Bone marrow (tissue), 2 donors: ENCODE data around the gene MAPK12.

ENCODE experiments used
- DNase-seq, 2 donors: peaks; one replicate each; lab custom pipeline; 2025; lab: John Stamatoyannopoulos, UW

The MAPK12 gene

DNA sequence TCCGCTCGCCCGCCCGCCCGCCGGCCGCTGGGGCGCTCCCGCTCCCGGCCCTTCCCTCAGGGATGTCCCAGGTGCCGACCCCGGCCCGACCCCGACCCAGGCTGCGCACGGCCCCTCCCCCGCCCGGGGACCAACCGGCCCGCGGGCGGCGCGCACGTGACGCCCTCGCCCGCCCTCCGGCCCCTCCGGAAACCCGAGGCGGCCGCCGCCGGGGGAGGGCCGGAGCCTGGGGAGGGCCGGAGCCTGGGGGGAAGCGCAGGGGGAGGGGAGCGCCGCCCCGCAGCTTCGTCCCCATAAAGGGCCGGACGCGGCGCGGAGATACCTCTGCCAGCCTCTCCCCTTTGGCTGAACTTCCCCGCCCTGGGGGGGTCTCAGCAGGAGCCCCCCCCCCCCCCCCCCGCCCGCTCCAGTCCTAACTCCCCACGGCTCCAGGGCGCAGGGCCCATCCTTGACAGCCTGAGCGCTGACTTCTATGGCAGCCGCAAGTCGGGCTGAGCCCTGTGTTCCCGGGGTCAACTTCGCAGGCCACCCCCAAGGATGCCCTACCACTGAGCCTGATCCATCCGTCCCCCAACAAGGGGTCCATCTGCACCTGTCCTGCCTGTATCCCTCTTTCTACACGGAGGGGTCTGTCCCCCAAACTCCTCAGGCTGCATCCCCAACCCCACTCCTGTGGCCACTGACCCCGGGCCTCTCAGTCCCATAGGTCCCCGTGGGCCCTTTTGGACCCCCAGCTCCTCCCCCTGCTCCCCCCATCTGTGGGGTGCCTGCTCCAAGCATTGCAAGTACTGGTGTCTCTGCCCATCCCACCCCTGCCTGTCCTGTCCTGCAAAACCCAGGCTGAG lies at the start of gene MAPK12:
TSS of gene MAPK12 (minus strand) at position 69 of the 845 bp plus-strand sequence. CDS start 174 bp downstream, outside the sequence.
- no peak for DNase-seq

DNA sequence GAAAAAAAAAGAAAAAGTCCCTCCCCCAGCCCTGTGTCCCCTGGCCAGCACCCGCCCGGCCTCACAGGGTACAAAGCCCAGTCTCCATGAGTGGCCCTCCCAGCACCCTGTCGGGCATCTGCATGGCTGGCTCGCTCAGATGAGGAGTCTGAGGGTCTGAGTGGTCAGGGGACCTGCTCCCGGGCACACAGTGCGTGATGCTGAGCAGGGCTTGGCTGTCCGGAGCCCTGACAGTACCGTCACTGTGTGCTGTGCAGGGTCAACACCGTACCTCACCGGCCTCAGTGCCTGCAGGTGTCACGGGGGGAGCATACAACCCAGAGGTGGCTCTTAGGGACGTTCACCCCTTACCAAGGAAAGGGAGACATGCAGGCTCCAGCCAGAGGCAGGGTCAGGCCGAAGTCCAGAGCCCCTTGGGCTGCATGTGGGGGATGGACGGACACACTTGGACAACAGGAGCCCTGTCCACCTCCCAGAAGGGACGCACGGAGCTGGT lies 49.5 kb upstream of the MAPK12 start:
- no peak for DNase-seq

DNA sequence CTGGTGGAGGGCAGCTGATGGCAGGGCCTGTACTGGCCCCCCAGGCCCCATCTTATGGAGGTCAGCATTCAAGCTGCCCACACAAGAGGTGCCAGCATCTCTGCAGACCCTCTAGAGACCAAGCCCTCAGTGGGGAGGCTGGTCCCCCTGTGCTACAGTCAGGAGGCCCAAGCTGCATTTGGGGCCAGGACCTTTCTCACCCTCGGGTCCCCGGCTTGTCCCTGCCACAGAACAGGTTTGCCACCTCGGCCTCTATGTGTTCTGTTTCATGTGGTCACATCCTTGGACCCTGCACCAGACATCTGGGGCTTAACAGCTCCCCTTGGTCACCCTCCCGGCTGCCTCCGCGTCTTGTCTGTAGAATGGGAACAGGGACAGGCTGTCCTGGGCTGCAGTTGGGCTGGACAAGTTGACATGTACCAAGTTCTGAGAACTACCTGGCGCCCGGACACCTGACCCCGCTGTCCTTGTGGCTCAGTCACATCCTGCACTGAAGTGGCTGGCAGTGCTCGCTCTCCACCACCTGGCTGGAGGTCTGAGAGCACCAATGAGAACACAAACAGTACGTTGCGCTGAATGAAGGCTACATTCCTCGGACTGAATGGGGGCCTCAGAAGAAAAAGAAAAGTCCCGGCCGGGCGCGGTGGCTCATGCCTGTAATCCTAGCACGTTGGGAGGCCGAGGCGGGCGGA lies 48.7 kb upstream of the MAPK12 start:
- no peak for DNase-seq

DNA sequence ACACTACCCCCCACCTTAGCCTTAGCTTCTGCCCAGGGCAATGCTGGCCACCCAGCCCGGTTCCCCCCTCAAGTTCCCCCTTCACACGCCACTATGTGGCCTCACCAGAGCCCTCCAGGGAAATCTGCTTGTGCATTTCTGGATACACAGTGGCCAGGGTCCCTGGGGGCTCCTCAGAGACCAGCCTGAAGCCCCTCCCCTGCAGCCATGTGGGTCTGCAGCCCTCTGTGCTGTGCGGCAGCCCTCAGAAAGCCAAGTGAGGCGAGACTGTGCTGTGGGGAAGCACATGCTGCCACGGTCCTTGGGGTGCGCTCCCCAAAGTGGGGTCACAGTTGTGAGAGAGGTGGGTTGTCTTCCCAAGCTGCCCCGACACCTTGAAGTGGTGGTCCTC lies 48.1 kb upstream of the MAPK12 start:
- DNase-seq, result no peak

DNA sequence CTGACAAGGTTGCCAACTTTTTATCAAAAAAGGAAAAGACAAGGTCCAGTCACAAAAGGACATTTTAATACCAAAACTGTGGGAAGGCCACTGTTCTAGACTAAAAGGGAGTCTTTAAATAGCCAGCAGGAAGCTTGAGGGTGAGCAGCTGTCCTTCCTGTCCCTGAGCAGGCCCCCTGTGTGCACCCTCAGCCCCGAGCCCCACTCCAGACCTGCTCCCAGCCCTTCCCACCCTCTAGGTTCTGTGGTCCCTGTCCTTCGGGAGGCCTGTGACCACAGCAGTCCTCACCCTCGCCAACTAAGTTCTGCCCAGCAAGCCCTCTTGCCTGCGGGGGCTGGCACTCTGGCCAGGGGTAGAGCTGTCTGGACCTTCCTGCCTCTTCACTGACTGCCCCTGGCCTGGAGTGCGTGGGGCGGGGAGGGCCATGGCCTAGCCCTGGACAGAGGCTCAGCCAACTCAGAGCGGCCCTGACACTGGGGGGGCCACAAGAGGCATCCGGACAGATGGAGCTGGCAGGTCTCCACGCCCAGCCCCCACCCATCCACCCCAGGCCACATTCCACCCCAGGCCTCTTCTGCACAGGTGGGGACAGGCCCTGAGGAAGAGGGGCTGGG lies 47.6 kb upstream of the MAPK12 start:
- no peak for DNase-seq

DNA sequence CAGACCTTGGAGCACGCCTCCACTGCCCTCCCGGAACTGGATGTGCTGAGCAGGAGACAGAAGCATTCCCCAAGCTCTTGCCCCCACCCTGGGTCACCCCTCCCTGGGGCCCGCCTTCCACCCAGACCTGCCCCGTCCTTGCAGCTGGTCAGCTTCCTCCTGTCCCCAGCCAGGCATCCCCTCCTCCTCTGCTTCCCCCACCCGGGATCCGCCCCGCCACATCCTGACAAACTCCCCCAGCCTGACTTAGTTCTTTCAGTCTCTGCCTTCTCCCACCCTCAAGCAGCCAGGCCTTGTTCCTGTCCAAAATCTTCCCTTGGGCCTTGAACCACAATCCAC lies 47.1 kb upstream of the MAPK12 start:
- DNase-seq, result peak; percentile 33 to 37

DNA sequence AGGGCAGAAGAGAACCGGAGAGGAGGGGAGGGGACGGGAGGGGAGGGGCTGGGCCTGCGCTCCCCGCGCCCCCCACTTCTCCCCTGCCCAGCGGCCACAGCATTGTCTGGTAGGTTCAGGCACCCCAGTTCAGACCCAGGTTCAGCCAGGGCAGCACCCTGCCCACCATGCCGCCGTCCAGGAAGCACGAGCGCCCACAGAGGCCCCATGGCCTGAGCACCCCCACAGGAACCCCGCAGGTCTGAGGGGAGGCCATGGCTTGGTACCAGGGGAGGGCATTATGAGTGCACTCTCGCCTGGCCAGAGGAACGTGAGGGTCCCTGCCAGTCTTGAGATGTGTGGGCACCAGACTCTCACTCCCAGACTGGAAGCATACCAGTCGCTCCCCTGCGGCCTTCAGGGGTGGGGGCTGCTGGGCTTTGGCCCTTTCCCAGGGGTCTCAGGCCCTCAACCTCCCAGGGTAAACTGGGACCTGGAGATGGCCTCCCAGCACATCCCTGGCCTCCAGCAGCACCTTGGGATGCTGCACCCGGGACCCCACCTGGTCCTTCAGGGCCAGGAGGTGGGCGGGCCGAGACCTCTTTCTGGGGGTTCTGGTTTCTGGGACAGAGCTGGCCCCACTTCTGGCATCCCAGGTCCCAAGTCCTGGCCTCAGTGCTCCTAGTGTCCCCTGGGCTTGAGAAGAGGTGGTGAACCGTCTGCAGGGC lies 46.6 kb upstream of the MAPK12 start:
- DNase-seq, result peak in 1 of 2 donors; percentile 33

DNA sequence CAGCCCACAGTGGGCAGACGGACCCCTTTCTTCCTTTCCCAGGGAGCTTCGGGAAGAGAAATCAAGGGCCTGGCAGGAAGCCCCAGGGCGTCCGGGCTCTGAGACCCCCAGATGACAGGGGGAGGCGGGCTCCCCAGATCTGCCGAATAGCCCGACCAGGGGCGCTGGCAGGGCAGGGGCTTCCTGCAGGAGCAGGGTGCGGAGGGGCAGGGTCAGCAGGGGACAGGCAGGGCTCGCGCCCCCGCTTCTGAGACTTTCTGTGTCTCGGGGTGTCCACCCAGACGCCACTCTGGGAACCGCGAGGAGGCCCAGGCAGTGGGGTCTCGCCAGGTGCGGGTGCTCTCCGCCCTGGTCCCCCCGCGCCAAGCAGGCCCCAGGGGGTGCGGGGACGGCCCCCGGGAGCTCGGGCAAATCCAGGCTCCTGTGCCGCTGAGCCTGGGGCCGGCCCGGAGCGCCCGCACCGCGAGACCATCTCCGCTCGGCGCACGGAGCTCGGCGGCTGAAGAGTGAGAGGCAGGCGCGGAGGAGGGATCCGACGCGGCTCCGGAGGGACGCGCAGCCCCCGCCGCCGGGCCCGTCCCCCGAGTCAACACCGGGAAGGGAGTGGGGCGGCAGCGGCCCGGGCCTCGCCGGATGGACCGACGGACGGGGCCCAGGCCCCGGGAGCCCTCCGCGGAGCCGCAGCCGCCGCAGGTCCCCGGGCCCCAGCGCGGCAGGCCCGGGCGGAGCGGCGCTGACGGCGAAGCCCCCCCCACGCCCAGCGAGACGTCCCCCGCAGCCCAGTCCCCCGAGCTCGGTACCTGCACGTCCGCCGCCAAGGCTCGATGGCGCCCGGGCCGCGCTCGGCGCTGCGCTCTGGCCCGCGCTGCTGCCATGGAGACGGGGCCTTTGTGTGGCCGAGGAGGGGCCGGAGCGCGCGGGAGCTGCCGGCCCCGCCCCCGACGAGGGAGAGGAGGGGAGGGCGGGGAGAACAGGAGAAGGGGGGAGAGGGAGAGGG lies 45.6 kb upstream of the MAPK12 start, which contains the start of gene PLXNB2:
TSS of gene PLXNB2 (minus strand) at position 894 of the 997 bp plus-strand sequence. CDS start 17,062 bp downstream, outside the sequence.
- peak in 1 of 2 donors; percentile 30 for DNase-seq

DNA sequence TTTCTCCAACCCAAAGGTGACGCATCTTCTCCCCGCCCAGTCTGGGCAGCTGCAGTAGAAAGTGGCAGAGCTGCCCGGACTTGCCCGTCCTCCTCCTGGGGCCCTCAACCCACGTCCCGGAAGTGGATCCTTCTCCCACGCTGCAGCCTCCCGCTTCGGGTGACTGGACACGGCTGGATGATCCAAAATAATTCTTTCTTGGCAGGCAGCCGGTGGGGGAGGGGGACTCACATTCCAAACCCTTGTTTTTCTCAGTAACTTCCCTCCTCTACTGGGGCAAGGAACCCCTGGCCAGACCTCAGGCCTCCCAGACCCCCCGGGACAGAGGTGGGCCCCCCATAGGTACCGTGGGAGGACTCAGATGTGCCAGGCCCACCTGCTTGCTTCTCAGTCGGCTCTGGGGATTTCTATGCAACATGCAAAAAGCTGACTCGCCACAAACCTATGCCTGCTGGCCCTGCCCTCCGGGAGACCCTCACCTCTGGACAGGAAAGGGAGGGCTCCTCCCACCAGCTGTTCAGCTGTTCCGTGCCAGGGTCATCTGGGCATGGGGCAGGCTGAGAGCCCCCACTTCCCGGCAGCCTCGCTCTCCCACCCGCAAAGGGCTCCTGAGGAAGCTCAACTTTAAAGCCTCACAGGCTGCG lies 44.6 kb upstream of the MAPK12 start:
- peak; percentile 45 for DNase-seq

DNA sequence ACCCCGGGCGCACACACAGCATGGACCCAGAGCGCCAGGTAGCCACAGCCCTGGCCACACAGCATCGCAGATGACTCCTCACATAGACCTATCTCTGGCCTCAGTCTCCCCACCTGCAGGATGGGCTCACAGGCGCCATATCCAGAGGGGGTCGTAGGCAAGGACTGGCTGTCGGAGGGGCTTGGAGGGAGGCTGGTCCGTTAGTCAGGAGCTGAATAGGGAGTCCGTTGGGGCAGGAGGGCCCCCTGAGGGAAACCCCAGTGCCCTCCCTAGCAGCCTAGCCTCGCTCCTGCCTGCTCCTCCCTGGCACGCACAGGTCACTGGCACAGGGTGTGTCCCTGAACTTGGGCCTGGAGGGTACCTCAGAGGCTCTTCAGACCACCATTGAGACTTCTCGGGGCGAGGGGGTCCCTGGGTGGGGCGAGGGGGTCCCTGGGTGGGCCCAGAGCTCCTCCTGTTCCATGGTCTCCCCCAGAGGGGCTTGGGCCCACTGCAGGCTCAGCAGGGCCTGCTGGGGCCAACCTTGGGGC lies 44.0 kb upstream of the MAPK12 start:
- DNase-seq, result no peak

DNA sequence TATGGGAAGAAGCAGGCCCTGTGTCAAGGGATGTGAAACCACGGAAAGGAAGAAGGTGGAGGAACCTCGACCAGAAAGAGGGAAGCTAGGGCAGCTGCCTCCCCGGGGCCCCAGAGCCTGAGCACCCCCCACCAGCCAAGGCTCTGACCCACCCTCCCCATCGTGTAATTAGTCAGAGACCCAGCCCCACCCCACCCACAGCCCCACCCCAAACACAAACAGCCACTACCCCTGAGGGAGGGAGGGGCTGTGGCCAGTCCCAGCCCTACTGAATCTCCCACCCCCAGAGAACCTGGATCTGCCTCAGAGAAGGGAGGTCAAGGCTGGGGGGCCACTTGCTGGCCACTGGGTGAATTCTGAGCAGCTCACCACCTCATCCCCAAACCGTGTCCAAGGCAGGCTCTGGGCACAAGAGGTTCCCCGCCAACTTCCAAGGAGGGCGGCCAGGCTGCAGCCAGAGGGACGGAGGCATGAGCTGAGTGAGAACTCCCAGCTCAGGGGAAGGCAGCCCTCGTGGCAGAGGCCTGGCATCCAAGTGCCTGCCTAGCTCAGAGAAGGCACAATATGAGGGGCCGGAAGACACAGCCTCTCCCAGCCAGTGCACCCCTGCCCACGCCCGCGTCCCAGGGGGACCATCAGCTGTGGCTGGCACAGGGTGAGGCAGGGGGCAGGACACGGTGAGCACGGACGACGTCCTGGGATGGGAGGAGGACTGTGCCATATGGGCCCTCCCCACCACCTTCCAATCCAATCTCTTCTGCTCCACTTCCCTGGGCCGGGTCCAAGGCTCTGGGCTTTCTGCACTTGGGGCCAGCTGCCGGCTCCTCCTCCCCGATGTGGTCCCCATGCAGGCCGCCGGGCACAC lies 43.3 kb upstream of the MAPK12 start:
- DNase-seq, result no peak

DNA sequence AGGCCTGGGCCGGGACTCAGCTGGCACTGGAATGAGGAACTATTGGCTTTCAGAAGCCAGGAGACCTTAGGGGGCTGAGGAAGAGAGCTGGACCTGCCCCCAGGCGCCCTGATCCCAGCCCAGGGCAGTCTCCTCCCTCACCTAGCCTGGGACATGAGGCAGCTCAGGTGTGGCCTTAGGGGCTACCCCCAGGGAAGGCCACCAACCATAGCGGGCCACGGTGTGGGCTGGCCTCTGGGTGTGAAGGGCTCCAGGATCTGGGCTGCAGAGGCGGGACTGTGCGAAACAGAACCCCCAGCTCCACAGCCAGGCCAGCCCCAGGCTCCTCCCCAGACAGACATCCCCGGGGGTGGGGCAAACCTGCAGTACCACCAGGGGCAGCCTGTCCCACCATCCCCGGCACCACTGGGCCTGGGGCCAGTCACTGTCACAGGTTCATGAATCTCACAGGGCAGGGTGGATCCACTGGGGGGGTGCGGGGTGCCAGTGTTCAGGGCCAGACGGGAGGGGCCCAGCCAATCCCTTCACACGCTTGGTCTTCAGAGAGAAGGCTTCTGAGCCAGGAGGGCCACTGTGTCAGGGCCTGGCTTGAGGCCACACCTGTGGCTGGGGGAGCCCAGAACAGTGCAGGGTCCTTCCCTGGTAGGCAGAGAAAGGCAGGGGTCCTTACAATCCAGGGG lies 42.5 kb upstream of the MAPK12 start:
- DNase-seq, result peak in 1 of 2 donors; percentile 62

DNA sequence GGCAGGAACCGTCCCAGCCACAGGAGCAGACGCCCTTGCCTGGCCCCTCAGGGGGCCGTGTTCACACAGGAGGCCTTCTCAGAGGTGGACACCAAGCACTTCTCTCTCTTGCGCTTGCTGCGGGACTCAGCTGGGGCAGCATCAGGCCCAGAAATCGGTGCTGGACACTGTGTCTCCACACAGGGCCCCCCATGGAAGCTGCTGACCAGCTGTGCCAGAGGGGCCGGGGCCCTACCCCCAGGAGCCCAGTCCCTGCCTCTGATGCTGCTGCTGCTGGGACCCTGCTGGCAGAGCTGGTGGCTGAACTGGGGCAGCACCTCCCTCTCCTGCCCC lies 42.0 kb upstream of the MAPK12 start:
- DNase-seq, result peak in 1 of 2 donors; percentile 53

DNA sequence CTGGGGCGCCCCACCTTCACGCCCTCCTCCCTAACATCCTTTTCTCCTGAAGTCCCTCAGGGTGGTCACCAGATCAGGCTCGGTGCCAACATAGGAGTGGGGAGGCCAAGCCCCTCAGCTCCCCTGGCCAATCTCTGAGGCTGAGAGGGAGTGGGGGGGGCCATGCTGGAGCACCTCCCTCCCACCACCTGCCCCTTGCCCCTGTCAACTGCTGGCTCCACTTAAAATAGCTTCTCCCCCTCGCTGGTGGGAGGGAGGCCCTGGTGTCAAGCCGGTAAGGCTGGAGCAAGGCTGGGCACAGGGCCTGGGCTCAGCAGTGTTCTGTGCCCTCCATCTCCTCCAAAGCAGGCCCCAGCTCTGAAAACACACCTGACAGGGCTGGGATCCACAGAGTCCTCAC lies 41.1 kb upstream of the MAPK12 start:
- DNase-seq, result no peak

DNA sequence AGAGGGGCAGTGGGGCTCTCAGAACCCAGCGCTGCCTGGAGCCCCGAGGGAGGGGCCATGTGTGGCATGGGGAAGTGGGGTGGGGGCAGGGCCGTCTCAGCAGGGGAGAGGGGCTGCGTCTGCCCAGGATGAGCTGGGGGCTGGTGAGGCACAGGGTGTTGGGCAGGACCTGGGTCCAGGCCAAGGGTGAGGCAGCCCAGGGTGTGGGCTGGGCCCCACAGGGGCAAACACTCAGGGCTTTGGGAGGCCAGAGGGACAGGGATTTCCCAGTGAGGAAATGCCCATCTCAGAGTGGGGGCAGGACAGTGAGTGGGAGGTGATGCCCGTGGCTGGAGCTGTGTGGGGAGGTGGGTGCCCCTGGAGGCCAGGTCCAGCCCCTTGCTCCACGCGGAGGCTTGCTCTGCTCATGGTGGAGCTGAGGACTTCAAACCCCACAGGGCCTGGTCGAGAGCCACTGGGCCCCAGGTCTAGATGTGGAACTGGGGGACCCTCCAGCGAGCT lies 40.6 kb upstream of the MAPK12 start:
- peak in 1 of 2 donors; percentile 23 for DNase-seq

DNA sequence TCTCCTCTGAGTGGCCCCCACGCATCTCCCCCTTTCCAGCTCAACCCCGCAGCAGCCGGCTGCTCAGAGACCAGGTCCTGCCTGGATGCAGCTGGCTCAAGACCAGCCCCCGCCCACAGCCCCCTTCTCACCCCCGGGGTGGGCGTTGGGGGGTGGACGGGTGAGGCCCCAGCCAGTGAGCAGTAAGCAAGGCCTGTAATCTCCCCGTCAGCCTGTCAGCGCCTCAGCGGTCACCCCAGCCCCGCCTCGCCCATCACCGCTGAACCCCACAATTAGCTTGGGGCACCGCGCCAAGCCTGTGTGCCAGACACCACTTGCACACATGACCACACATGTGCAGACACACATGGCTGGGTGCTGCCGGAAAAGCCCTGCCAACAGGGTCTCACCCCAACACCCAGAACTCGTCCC lies 40.1 kb upstream of the MAPK12 start:
- DNase-seq, result no peak

DNA sequence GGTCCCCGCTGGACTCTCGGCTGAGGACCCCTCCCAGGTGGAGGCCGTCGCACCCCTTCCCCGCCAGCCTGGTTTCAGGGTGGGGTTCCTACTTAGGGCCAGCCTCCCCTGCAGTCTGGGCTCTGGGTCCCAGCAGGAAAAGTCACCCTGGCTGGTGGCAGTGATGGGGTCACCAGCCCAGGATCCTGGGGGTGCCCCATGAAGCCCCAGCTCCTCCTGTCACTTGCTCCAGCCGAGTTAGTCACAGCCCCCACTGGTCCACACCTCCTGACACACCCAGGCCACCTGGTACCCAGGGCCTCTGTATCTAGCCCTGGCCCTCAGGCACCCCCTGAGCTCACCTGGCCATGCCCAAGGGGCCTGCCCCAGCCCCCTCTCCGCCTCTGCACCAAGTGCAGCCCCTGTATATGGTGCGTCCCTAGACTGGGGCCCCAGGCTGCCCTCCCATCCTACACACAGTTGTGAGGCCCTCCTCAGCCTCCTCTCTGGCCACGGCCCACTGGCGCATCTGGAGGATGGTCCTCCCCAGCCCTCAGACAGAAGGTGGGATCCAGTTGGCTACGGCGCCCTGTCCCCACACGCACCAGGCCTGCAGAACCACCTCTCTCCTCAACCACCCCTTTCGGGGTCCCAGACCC lies 39.3 kb upstream of the MAPK12 start:
- DNase-seq, result no peak
